ENCODE measurements around the gene ZNF14. TPM values are rescaled to one million over a fixed set of nuclear protein-coding genes. Genes with fewer than 3 reads are reported as not detected.
A peak's percentile ranks its signal among the peaks of the same experiment; 100 is the strongest.

ZNF14 gene
- total and polyA plus RNA-seq, 9 of the 15 experiments (the other 6 are each of a cell fraction or from before 2014, with no cell fraction given) = 1.9 to 7.0 (median 4.0) TPM

- TF ChIP-seq E2F8 (IDR thresholded peaks at IDR 0.05; ENCODE audit: low read depth, partially characterized antibody) = peak; percentile 81
- peak; percentile 66 for TF ChIP-seq MBD2 (IDR thresholded peaks at IDR 0.05; ENCODE audit: borderline replicate concordance, low read depth)
- TF ChIP-seq HMG20B (CRISPR knock-in tag; IDR thresholded peaks at IDR 0.05) = no peak
- peak; percentile 68 for TF ChIP-seq ZFX (CRISPR knock-in tag; IDR thresholded peaks at IDR 0.05)
- TF ChIP-seq MAX (CRISPR knock-in tag; IDR thresholded peaks at IDR 0.05) = peak; percentile 56; the same call in 1 of the 2 replicates
- TF ChIP-seq TRIM25 (IDR thresholded peaks at IDR 0.05; ENCODE audit: borderline replicate concordance) = no peak
- TF ChIP-seq PCBP2 (IDR thresholded peaks at IDR 0.05; ENCODE audit: low read depth, low read length, poor library complexity, severe bottlenecking) = no peak
- TF ChIP-seq SRSF1 (IDR thresholded peaks at IDR 0.05; ENCODE audit: low read depth, low read length) = no peak
- TF ChIP-seq CREM (IDR thresholded peaks at IDR 0.05; ENCODE audit: low read depth) = peak; percentile 71
- peak; percentile 58; the same call in 1 of the 2 replicates for TF ChIP-seq HMGXB4 (CRISPR knock-in tag; IDR thresholded peaks at IDR 0.05)
- no peak for TF ChIP-seq NFIX (CRISPR knock-in tag; IDR thresholded peaks at IDR 0.05; ENCODE audit: low read depth)
- peak; percentile 22; the same call in 1 of the 2 replicates for TF ChIP-seq JUND (IDR thresholded peaks at IDR 0.05; ENCODE audit: borderline replicate concordance, low read depth, low read length)
- peak; percentile 13; the same call in 1 of the 3 replicates for TF ChIP-seq JUND (tag; IDR thresholded peaks at IDR 0.05; ENCODE audit: borderline replicate concordance, low read depth, low read length)
- TF ChIP-seq DIDO1 (tag; IDR thresholded peaks at IDR 0.05; ENCODE audit: low read depth) = no peak
- TF ChIP-seq ZNF589 (CRISPR knock-in tag; IDR thresholded peaks at IDR 0.05; ENCODE audit: low read depth) = peak; percentile 14; the same call in 1 of the 2 replicates
- TF ChIP-seq KLF6 (CRISPR knock-in tag; IDR thresholded peaks at IDR 0.05; ENCODE audit: borderline replicate concordance) = peak; percentile 84; the same call in 1 of the 2 replicates
Measured at GRCh38 chr19:19663256-19664120, 69.4 kb downstream of the ZNF14 start, which contains the start of gene ATP13A1 (continued).

Data from K562 (cell line).